ENCODE data around the gene KIN. TPM values are rescaled to one million over a fixed set of nuclear protein-coding genes. Genes with fewer than 3 reads are reported as not detected.
"Not testable (repeated sequence)": the region's sequence is repeated elsewhere in the genome, so short reads cannot be mapped to it uniquely, and the experiment has no call there.

The KIN gene
- total RNA-seq, 4 donors from 2014 or later = 7.5 to 10.2 (median 8.1) TPM

DNA sequence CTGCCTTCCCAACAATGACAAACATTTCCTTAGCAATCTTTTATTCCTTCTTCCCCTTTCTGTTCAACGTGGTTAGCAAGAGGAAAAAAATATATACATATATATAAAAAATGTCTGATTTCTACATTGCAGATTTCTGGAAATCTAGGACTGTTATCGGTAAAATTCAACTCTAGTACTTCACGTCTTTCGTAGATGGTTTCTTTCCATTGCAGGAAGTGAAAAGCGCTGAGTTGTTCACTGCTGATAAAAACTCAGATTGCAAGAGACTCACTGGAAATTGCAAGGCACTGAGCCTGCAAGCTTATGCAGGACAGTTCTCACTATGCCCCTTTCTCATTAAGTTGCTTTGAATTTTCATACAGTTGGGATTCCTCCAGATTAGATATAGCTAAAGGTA, 23.9 kb downstream of the KIN start:
- Histone ChIP-seq H3K36me3 (peaks cover 61 to 77% of the 10 kb centered on the region in 2 donors), H3K4me3 (replicated peaks in 1 of 3) (no peak overlapping the region), H3K4me1 (no peaks in the 10 kb centered on the region), H3K9me3 (no peaks in the 10 kb centered on the region), H3K27ac (no peak overlapping the region), H3K27me3 (no peaks in the 10 kb centered on the region)
- WGBS, 2 donors = 83% methylated on average over 5 of the region's 5 CpGs
- no peak for TF ChIP-seq POLR2A (IDR thresholded peaks at IDR 0.05)
- TF ChIP-seq, protein P1, sequence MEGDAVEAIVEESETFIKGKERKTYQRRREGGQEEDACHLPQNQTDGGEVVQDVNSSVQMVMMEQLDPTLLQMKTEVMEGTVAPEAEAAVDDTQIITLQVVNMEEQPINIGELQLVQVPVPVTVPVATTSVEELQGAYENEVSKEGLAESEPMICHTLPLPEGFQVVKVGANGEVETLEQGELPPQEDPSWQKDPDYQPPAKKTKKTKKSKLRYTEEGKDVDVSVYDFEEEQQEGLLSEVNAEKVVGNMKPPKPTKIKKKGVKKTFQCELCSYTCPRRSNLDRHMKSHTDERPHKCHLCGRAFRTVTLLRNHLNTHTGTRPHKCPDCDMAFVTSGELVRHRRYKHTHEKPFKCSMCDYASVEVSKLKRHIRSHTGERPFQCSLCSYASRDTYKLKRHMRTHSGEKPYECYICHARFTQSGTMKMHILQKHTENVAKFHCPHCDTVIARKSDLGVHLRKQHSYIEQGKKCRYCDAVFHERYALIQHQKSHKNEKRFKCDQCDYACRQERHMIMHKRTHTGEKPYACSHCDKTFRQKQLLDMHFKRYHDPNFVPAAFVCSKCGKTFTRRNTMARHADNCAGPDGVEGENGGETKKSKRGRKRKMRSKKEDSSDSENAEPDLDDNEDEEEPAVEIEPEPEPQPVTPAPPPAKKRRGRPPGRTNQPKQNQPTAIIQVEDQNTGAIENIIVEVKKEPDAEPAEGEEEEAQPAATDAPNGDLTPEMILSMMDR (IDR thresholded peaks at IDR 0.05) = no peak
- intact Hi-C loops (cut with DNase I) = no loop called here
- DNase-seq = no peak

DNA sequence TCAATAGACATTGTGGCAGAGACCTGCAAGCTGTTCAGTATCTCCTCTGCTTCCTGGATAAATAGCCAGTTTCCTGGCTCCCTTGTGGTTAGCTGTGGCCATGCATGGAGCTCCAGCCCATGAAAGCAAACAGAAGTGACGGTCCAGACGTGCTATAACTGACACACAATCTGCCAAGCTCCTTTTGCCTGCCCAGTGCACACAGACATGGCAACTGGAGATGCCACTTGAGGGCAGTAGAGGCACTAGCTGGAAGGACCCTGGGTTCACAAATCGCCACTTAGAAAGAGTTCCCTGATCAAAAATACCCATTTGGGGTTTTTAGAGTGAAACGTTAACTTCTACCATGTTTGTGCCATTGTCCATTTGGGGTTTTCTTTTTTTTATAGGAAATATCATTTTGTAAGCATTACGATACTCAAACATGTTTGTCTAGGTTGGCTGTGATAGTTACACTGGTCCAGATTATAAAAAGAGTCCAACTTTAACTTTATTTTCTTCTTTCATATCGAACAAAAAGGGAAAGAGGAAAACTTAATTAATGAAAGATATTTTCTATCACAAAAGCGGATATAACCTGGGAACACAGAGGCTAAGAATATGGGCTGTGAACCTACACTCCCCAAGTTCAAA, 31.3 kb downstream of the KIN start:
- DNase-seq = peak; percentile 27
- Histone ChIP-seq H3K9me3 (no peaks in the 10 kb centered on the region), H3K4me3 (replicated peaks in 1 of 3) (no peak overlapping the region), H3K36me3 (peaks cover 53 to 54% of the 10 kb centered on the region in 2 donors), H3K27ac (no peak overlapping the region), H3K27me3 (no peaks in the 10 kb centered on the region), H3K4me1 (no peaks in the 10 kb centered on the region)
- TF ChIP-seq POLR2A (IDR thresholded peaks at IDR 0.05) = no peak
- TF ChIP-seq, protein P1 (IDR thresholded peaks at IDR 0.05) = peak in 3 of 6 experiments; percentile 30 to 44 (median 34)
- WGBS, 2 donors = 78 to 80% methylated on average over 7 of the region's 7 CpGs
- intact Hi-C loops (cut with DNase I) = no loop called here

DNA sequence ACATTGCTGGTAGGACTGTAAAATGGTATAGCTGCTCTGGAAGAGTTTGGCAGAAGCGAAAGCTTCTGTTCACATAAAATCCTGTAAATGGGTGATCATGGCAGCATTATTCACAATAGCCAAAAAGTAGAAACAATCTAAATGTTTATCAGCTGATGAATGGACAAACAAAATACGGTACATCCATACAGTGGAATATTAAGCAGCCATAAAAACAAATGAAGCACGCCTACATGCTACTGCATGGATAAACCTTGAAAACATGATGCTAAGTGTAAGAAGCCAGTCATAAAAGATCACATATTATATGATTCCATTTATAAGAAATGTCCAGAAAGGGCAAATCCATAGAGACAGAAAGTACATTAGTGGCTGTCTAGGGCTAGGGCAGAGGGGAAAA, 32.7 kb downstream of the KIN start:
- Histone ChIP-seq H3K4me1 (no peaks in the 10 kb centered on the region), H3K27me3 (no peaks in the 10 kb centered on the region), H3K4me3 (replicated peaks in 1 of 3) (no peak overlapping the region), H3K27ac (no peak overlapping the region), H3K36me3 (peaks cover 40 to 41% of the 10 kb centered on the region in 2 donors), H3K9me3 (no peaks in the 10 kb centered on the region)
- WGBS, 2 donors = 99 to 100% methylated on average over 3 of the region's 3 CpGs
- TF ChIP-seq, protein P1 (IDR thresholded peaks at IDR 0.05) = no peak
- TF ChIP-seq POLR2A (IDR thresholded peaks at IDR 0.05) = no peak
- no peak for DNase-seq
- intact Hi-C loops (cut with DNase I) = no loop called here

DNA sequence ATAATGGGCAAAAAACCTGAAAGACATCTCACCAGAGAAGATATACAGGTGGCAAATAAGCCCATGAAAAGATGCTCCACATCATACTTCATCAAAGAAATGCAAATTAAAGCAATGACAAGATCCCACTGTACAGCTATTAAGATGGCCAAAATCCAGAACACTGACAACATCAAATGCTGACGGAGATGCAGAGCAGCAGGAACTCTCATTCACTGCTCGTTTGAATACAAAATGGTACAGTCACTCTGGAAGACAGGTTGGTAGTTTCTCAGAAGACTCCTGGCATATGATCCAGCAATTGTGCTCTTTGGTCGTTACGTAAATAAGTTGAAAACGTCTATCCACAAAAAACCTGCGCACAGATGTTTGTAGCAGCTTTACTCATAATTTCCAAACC, 35.5 kb downstream of the KIN start:
- Histone ChIP-seq H3K4me3 (replicated peaks in 1 of 3) (no peak overlapping the region), H3K9me3 (no peaks in the 10 kb centered on the region), H3K27ac (no peak overlapping the region), H3K27me3 (no peaks in the 10 kb centered on the region), H3K36me3 (peaks cover 24 to 28% of the 10 kb centered on the region in 2 donors), H3K4me1 (no peaks in the 10 kb centered on the region)
- intact Hi-C loops (cut with DNase I) = no loop called here
- TF ChIP-seq, protein P1 (IDR thresholded peaks at IDR 0.05) = no peak
- no peak for TF ChIP-seq POLR2A (IDR thresholded peaks at IDR 0.05)
- DNase-seq = no peak
- WGBS, 2 donors = 94 to 95% methylated on average over 6 of the region's 6 CpGs

DNA sequence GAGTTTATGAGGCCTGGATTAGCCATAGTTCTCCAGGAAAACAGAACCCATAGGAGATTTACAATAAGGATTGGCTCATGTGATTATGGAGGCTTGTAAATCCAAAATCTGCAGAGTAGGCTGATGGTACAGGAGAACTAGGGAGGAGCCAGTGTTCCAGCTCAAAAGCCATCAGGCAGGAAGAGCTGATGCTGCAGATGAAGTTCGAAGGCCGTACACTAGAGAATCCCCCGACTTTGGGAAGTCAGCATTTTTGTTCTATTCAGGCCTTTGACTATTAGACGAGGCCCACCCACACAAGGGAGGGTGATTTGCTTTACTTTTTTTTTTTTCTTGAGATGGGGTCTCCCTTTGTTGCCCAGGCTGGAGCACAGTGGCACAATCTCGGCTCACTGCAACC, 37.6 kb downstream of the KIN start:
- no peak for DNase-seq
- Histone ChIP-seq H3K27ac (no peak overlapping the region), H3K27me3 (no peaks in the 10 kb centered on the region), H3K4me3 (replicated peaks in 1 of 3) (no peak overlapping the region), H3K9me3 (no peaks in the 10 kb centered on the region), H3K36me3 (peaks cover 18 to 24% of the 10 kb centered on the region in 2 donors), H3K4me1 (no peaks in the 10 kb centered on the region)
- 91% methylated on average over 5 of the region's 5 CpGs for WGBS, 2 donors
- TF ChIP-seq, protein P1 (IDR thresholded peaks at IDR 0.05) = no peak
- no peak for TF ChIP-seq POLR2A (IDR thresholded peaks at IDR 0.05)
- intact Hi-C loops (cut with DNase I) = no loop called here

DNA sequence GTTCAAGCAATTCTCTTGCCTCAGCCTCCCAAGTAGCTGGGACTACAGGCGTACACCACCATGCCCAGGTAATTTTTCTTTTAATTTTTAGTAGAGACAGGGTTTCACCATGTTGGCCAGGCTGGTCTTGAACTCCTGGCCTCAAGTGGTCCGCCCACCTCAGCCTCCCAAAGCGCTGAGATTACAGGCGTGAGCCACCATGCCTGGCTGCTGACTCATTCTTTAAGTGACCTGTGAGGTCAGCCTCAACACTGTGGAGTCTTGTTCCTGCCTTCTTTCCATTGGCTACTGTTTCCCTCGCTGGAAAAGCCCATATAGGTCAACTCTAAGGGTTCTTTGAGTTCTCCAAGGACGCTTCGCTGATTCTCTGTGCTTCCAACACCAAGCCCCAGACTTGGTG, 39.2 kb downstream of the KIN start:
- intact Hi-C loops (cut with DNase I); DNase-seq; H3K9me3 ChIP-seq; H3K27ac ChIP-seq; H3K27me3 ChIP-seq; H3K4me3 ChIP-seq (replicated peaks in 1 of 3); H3K4me1 ChIP-seq: not testable (repeated sequence)
- peaks cover 11 to 13% of the 10 kb centered on the region in 2 donors for H3K36me3 ChIP-seq
- WGBS, 2 donors = 78 to 95% methylated on average over 7 of the region's 7 CpGs
